IMR-90 (cell line): ENCODE results near the gene GFY. TPM values are rescaled to one million over a fixed set of nuclear protein-coding genes. Genes with fewer than 3 reads are reported as not detected.

Source experiments
- ATAC-seq: fragments of 200-7000 bp; cut with Tn5 transposase; 2 replicates; pipeline ENCODE4 v1.9.1; 2020; ENCODE audit warnings: low read depth, mild to moderate bottlenecking, moderate library complexity
- BruUV-seq: library from RNA; stranded (reverse); fragments of 400-500 nt; replicated peaks from 2 replicates; lab custom pipeline; 2021; lab: Mats Ljungman, UMichigan
- CTCF ChIA-PET: fragments of 300-600 bp; formaldehyde crosslinking; extraction: SDS; loops from one replicate; lab custom pipeline; 2021; ENCODE audit warnings: antibody characterized with exemption; lab: Yijun Ruan, JAX
- POLR2A ChIA-PET: fragments of 300-600 bp; sonication (Branson Sonifier 250); formaldehyde crosslinking; loops from one replicate; lab custom pipeline; 2022; ENCODE audit warnings: antibody characterized with exemption; ENCODE audit not compliant: unreplicated experiment; lab: Charles Lee
- DNase-seq: peaks from one replicate; pipeline ENCODE4 v3.0.0; 2013
- H2AFZ ChIP-seq: replicated peaks from 2 replicates; pipeline ENCODE3; 2013; ENCODE audit warnings: low read length, mild to moderate bottlenecking; ENCODE audit not compliant: poor library complexity
- H2AK5ac ChIP-seq: 2 replicates; pipeline ENCODE4 v1.6.1; 2013; ENCODE audit warnings: low read depth, low read length, inconsistent platforms
- H2AK9ac ChIP-seq: replicated peaks from 2 replicates; pipeline ENCODE3; 2013; ENCODE audit warnings: mild to moderate bottlenecking, low read depth, low read length, moderate library complexity; ENCODE audit not compliant: poor library complexity
- H2BK120ac ChIP-seq: 2 replicates; pipeline ENCODE4 v1.6.1; 2013; ENCODE audit warnings: low read depth, low read length, inconsistent platforms
- H2BK15ac ChIP-seq: 3 replicates; pipeline ENCODE4 v1.6.1; 2013; ENCODE audit warnings: low read depth, low read length, inconsistent platforms
- H2BK20ac ChIP-seq: 2 replicates; pipeline ENCODE4 v1.6.1; 2013; ENCODE audit warnings: low read depth, mild to moderate bottlenecking, inconsistent platforms, low read length, moderate library complexity
- H2BK5ac ChIP-seq: 2 replicates; pipeline ENCODE4 v1.6.1; 2013; ENCODE audit warnings: mild to moderate bottlenecking, low read depth, low read length, inconsistent platforms; ENCODE audit not compliant: poor library complexity, severe bottlenecking
- H3K14ac ChIP-seq: replicated peaks from 2 replicates; pipeline ENCODE4 v1.6.1; 2013; ENCODE audit warnings: low read depth, low read length, inconsistent platforms
- H3K18ac ChIP-seq: 2 replicates; pipeline ENCODE4 v1.6.1; 2013; ENCODE audit warnings: low read depth, low read length, control low read depth
- H3K23ac ChIP-seq: 2 replicates; pipeline ENCODE4 v1.6.1; 2013; ENCODE audit warnings: low read depth, low read length, inconsistent platforms
- H3K27ac ChIP-seq: 2 replicates; pipeline ENCODE4 v1.5.1; 2013; ENCODE audit warnings: mild to moderate bottlenecking, control low read depth, low read length; ENCODE audit not compliant: insufficient read depth
- H3K27me3 ChIP-seq: 2 replicates; pipeline ENCODE4 v1.6.1; 2013; ENCODE audit warnings: low read length; ENCODE audit not compliant: control insufficient read depth, insufficient read depth
- H3K36me3 ChIP-seq: 2 replicates; pipeline ENCODE4 v1.6.1; 2013; ENCODE audit warnings: low read length, mixed read lengths; ENCODE audit not compliant: control insufficient read depth, insufficient read depth
- H3K4ac ChIP-seq: 2 replicates; pipeline ENCODE4 v1.6.1; 2013; ENCODE audit warnings: low read depth, low read length, inconsistent platforms
- H3K4me1 ChIP-seq: 2 replicates; pipeline ENCODE4 v1.6.1; 2013; ENCODE audit warnings: low read length, mixed read lengths; ENCODE audit not compliant: control insufficient read depth, insufficient read depth
- H3K4me2 ChIP-seq: 2 replicates; pipeline ENCODE4 v1.6.1; 2013; ENCODE audit warnings: low read depth, mild to moderate bottlenecking, control low read depth, low read length, moderate library complexity
- H3K4me3 ChIP-seq: 2 replicates; pipeline ENCODE4 v1.5.1; 2013; ENCODE audit warnings: low read depth, mild to moderate bottlenecking, control low read depth, low read length, moderate library complexity; ENCODE audit not compliant: insufficient read depth
- H3K56ac ChIP-seq: 2 replicates; pipeline ENCODE4 v1.6.1; 2013; ENCODE audit warnings: low read length, inconsistent platforms; ENCODE audit not compliant: insufficient read depth; ENCODE audit errors: extremely low read depth
- H3K79me1 ChIP-seq, 2 experiments: 2 replicates each; pipeline ENCODE4 v1.6.1; 2013; ENCODE audit warnings: low read length in 2 of 2, inconsistent platforms in 1 of 2, low read depth in 1 of 2
- H3K9ac ChIP-seq: 2 replicates; pipeline ENCODE4 v1.6.1; 2013; ENCODE audit warnings: low read depth, low read length, control low read depth
- H3K9me1 ChIP-seq: 2 replicates; pipeline ENCODE4 v1.6.1; 2013; ENCODE audit warnings: low read length, inconsistent platforms; ENCODE audit not compliant: insufficient read depth
- H3K9me3 ChIP-seq: 2 replicates; pipeline ENCODE4 v1.6.1; 2013; ENCODE audit warnings: low read length; ENCODE audit not compliant: control insufficient read depth, insufficient read depth
- H4K20me1 ChIP-seq: 2 replicates; pipeline ENCODE4 v1.6.1; 2013; ENCODE audit warnings: low read length, inconsistent platforms; ENCODE audit not compliant: insufficient read depth
- H4K5ac ChIP-seq: 2 replicates; pipeline ENCODE4 v1.6.1; 2013; ENCODE audit warnings: mild to moderate bottlenecking, low read depth, low read length, control low read depth
- H4K8ac ChIP-seq, 2 experiments: 2 replicates each; pipeline ENCODE4 v1.6.1; 2013; ENCODE audit warnings: low read depth in 2 of 2, low read length in 2 of 2, control low read depth in 1 of 2, inconsistent platforms in 1 of 2
- H4K91ac ChIP-seq: 2 replicates; pipeline ENCODE4 v1.6.1; 2013; ENCODE audit warnings: low read depth, low read length, inconsistent platforms; ENCODE audit not compliant: insufficient read depth
- MXI1 ChIP-seq: IDR thresholded peaks from 2 replicates; pipeline ENCODE4 v1.6.1; 2012; ENCODE audit warnings: low read depth, mild to moderate bottlenecking, low read length, moderate library complexity, borderline replicate concordance
- NFE2L2 ChIP-seq: fragments of 150-350 bp; IDR thresholded peaks from 2 replicates; pipeline ENCODE4 v1.6.1; 2016; ENCODE audit warnings: low read depth, mild to moderate bottlenecking, low read length
- WGBS, 2 experiments: methylation state at CpG; one replicate each; pipeline versions ENCODE4 v1.1.5 to v1.1.7; 2013; ENCODE audit warnings: missing lambda C conversion rate in 2 of 2; ENCODE audit not compliant: insufficient read length in 1 of 2; ENCODE audit errors: extremely low coverage in 2 of 2; 5-methylcytosine and 5-hydroxymethylcytosine counted together
- dilution Hi-C: fragments of 300-500 bp; cut with HindIII; formaldehyde crosslinking; loops from one replicate; pipeline ENCODE4 v1.14.3; 2018; ENCODE audit warnings: low sequenced_read_pairs; ENCODE audit not compliant: unreplicated experiment
- in situ Hi-C: fragments of 300-500 bp; cut with MboI; formaldehyde crosslinking; loops from 3 replicates; pipeline ENCODE4 v1.14.3; 2019; ENCODE audit warnings: low sequenced_read_pairs, inconsistent platforms, mixed read lengths
- intact Hi-C: fragments of 100-400 bp; cut with micrococcal nuclease; formaldehyde crosslinking; loops from 2 replicates; pipeline ENCODE4 v1.10.0; 2022
- polyA plus RNA-seq, 3 experiments: library from polyadenylated mRNA; depleted of rRNA; stranded (reverse); fragments of >200 nt; gene quantifications; 2 replicates each; pipeline ENCODE4 v1.2.3, GENCODE V29; 2012; ENCODE audit warnings: low replicate concordance in 1 of 3
- total RNA-seq: library from RNA; depleted of rRNA; stranded (reverse); fragments of >200 nt; gene quantifications from 2 replicates; pipeline ENCODE4 v1.2.3, GENCODE V29; 2012

The GFY gene
- total and polyA plus RNA-seq, 2 of the 4 experiments (the other 2 are of a cell fraction), result not detected

GRCh38 chr19:49456326-49456725 lies 31.1 kb downstream of the GFY start:
- Histone ChIP-seq H4K8ac (no peak overlapping the region), H2AFZ (no peak overlapping the region), H3K4me3 (no peak overlapping the region), H3K36me3 (peaks cover 3% of the 10 kb centered on the region), H2BK15ac (no peak overlapping the region), H3K4me1 (no peaks in the 10 kb centered on the region), H3K9me3 (no peaks in the 10 kb centered on the region), H3K27me3 (no peaks in the 10 kb centered on the region), H3K14ac (no peak overlapping the region), H4K5ac (no peak overlapping the region), H2BK120ac (no peak overlapping the region), H3K9me1 (0 out of 2 replicates have a peak, but pooled peaks cover 5% of the 10 kb centered on the region), H3K27ac (no peak overlapping the region; the same call in 1 of the 2 replicates), H2AK9ac (peak overlapping the region; percentile 65), H3K9ac (no peak overlapping the region), H3K23ac (no peak overlapping the region), H4K91ac (no peak overlapping the region), H3K79me1 (peaks cover 10 to 29% of the 10 kb centered on the region in 2 experiments; a peak in 3 of 4 replicates), H3K4ac (no peak overlapping the region), H2AK5ac (no peak overlapping the region), H4K20me1 (peaks cover 3% of the 10 kb centered on the region; the same call in 1 of the 2 replicates), H2BK5ac (no peak overlapping the region), H3K18ac (no peak overlapping the region), H3K56ac (no peak overlapping the region), H3K4me2 (no peak overlapping the region), H2BK20ac (no peak overlapping the region)
- TF ChIP-seq MXI1 (no peak), NFE2L2 (peak; percentile 77)
- intact Hi-C loops, result no loop called here
- dilution Hi-C loops, result no loop called here
- in situ Hi-C loops, result no loop called here
- DNase-seq, result no peak
- no TSS peak for BruUV-seq
- no CpG with 5 or more reads among the region's 5 CpGs for WGBS, 2 experiments
- ChIA-PET CTCF (no interaction called here), POLR2A (no interaction called here)
- ATAC-seq, result no peak
